PC-3 (cell line): ENCODE results near the gene ANK3. TPM values are rescaled to one million over a fixed set of nuclear protein-coding genes. Genes with fewer than 3 reads are reported as not detected.

Experiments used
- ATAC-seq: fragments of 200-7000 bp; cut with Tn5 transposase; 2 replicates; pipeline ENCODE4 v1.9.1; 2020; ENCODE audit warnings: mild to moderate bottlenecking, moderate library complexity
- BruUV-seq: library from RNA; stranded (reverse); fragments of 400-500 nt; replicated peaks from 2 replicates; lab custom pipeline; 2021; lab: Mats Ljungman, UMichigan
- CTCF ChIA-PET: fragments of 300-600 bp; sonication (Branson Sonifier 250); formaldehyde crosslinking; loops from one replicate; lab custom pipeline; 2022; ENCODE audit warnings: antibody characterized with exemption; lab: Charles Lee
- POLR2A ChIA-PET: fragments of 300-600 bp; sonication (Branson Sonifier 250); formaldehyde crosslinking; loops from one replicate; lab custom pipeline; 2022; ENCODE audit warnings: antibody characterized with exemption; ENCODE audit not compliant: unreplicated experiment; lab: Charles Lee
- DNase-seq: peaks from one replicate; pipeline ENCODE4 v3.0.0-alpha.2; 2015
- H2AFZ ChIP-seq: fragments of 300-600 bp; sonication (generic); 2 replicates; pipeline ENCODE4 v1.6.0; 2016; ENCODE audit warnings: antibody characterized with exemption, low read length
- H3F3A ChIP-seq: fragments of 300-600 bp; sonication (generic); one replicate; pipeline ENCODE4 v1.6.0; 2017; ENCODE audit warnings: antibody characterized with exemption, low read length, control low read depth, mild to moderate bottlenecking; ENCODE audit not compliant: unreplicated experiment
- H3K27ac ChIP-seq: fragments of 300-600 bp; sonication (generic); 2 replicates; pipeline ENCODE4 v1.5.1; 2016; ENCODE audit warnings: mild to moderate bottlenecking, low read length
- H3K27me3 ChIP-seq: fragments of 300-600 bp; sonication (generic); 2 replicates; pipeline ENCODE4 v1.6.1; 2016; ENCODE audit warnings: low read length, mixed read lengths
- H3K36me3 ChIP-seq: fragments of 300-600 bp; sonication (generic); 2 replicates; pipeline ENCODE4 v1.6.1; 2016; ENCODE audit warnings: low read depth, mixed run types, low read length, mixed read lengths
- H3K4me1 ChIP-seq: fragments of 300-600 bp; sonication (generic); 2 replicates; pipeline ENCODE4 v1.5.1; 2016; ENCODE audit warnings: low read length; ENCODE audit not compliant: insufficient read depth
- H3K4me2 ChIP-seq: fragments of 300-600 bp; sonication (generic); 2 replicates; pipeline ENCODE4 v1.6.0; 2016; ENCODE audit warnings: low read length
- H3K4me3 ChIP-seq: fragments of 300-600 bp; sonication (generic); 2 replicates; pipeline ENCODE4 v1.5.1; 2016; ENCODE audit warnings: mild to moderate bottlenecking, low read length, mixed read lengths
- H3K79me2 ChIP-seq: fragments of 300-600 bp; sonication (generic); 2 replicates; pipeline ENCODE4 v1.6.1; 2017; ENCODE audit warnings: low read length, mixed read lengths
- H3K9ac ChIP-seq: fragments of 300-600 bp; sonication (generic); 2 replicates; pipeline ENCODE4 v1.6.0; 2016; ENCODE audit warnings: mild to moderate bottlenecking, low read length
- H3K9me2 ChIP-seq: fragments of 300-600 bp; sonication (generic); replicated peaks from 2 replicates; pipeline ENCODE4 v1.6.1; 2016; ENCODE audit warnings: mixed run types, low read length, mixed read lengths
- H3K9me3 ChIP-seq: fragments of 300-600 bp; sonication (generic); 2 replicates; pipeline ENCODE4 v1.6.1; 2016; ENCODE audit warnings: low read length, mixed read lengths
- H4K20me1 ChIP-seq: fragments of 300-600 bp; sonication (generic); 2 replicates; pipeline ENCODE4 v1.6.1; 2016; ENCODE audit warnings: low read length, mixed read lengths
- EZH2 ChIP-seq: fragments of 300-600 bp; sonication (generic); IDR thresholded peaks from one replicate; pipeline ENCODE4 v1.6.1; 2017; ENCODE audit warnings: antibody characterized with exemption, mild to moderate bottlenecking, low read length; ENCODE audit not compliant: unreplicated experiment
- EZH2phosphoT487 ChIP-seq: fragments of 300-600 bp; sonication (generic); IDR thresholded peaks from 2 replicates; pipeline ENCODE4 v1.6.1; 2018; ENCODE audit warnings: mild to moderate bottlenecking, antibody characterized with exemption, low read length, borderline replicate concordance
- intact Hi-C: fragments of 100-400 bp; cut with micrococcal nuclease; formaldehyde crosslinking; loops from 2 replicates; pipeline ENCODE4 v1.9.0; 2023
- total RNA-seq: library from RNA; depleted of rRNA; stranded (reverse); fragments of >200 nt; gene quantifications from 2 replicates; pipeline ENCODE4 v1.2.3, GENCODE V29; 2014
- TF ChIP-seq, protein P1 (sequence below): fragments of 300-600 bp; sonication (generic); conservative IDR thresholded peaks from 2 replicates; pipeline ENCODE4 v1.5.1; 2017; ENCODE audit warnings: antibody characterized with exemption, low read depth, mild to moderate bottlenecking, low read length

Gene ANK3
- total RNA-seq, 1 experiment from 2014 or later = 29.5 TPM

GRCh38 chr10:60423920-60424319 lies 34.2 kb upstream of the ANK3 start:
- intact Hi-C loops = no loop called here
- Histone ChIP-seq H3K79me2 (0 out of 2 replicates have a peak, but pooled peaks cover 5% of the 10 kb centered on the region), H3K27me3 (no peaks in the 10 kb centered on the region), H3K9me2 (no peaks in the 10 kb centered on the region), H2AFZ (no peak overlapping the region), H3K4me3 (peak overlapping the region; percentile 20; the same call in 1 of the 2 replicates), H3K27ac (peak overlapping the region; percentile 93), H4K20me1 (no peaks in the 10 kb centered on the region), H3K4me1 (peaks cover 68% of the 10 kb centered on the region), H3K9ac (peak overlapping the region; percentile 34; the same call in 1 of the 2 replicates), H3K36me3 (no peaks in the 10 kb centered on the region), H3K4me2 (peak overlapping the region; percentile 53), H3F3A (peaks cover 14% of the 10 kb centered on the region), H3K9me3 (no peaks in the 10 kb centered on the region)
- TF ChIP-seq EZH2phosphoT487 (no peak), EZH2 (no peak)
- TF ChIP-seq, protein P1, sequence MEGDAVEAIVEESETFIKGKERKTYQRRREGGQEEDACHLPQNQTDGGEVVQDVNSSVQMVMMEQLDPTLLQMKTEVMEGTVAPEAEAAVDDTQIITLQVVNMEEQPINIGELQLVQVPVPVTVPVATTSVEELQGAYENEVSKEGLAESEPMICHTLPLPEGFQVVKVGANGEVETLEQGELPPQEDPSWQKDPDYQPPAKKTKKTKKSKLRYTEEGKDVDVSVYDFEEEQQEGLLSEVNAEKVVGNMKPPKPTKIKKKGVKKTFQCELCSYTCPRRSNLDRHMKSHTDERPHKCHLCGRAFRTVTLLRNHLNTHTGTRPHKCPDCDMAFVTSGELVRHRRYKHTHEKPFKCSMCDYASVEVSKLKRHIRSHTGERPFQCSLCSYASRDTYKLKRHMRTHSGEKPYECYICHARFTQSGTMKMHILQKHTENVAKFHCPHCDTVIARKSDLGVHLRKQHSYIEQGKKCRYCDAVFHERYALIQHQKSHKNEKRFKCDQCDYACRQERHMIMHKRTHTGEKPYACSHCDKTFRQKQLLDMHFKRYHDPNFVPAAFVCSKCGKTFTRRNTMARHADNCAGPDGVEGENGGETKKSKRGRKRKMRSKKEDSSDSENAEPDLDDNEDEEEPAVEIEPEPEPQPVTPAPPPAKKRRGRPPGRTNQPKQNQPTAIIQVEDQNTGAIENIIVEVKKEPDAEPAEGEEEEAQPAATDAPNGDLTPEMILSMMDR = no peak
- DNase-seq = peak; percentile 82
- peak; percentile 56 for ATAC-seq
- no TSS peak for BruUV-seq
- ChIA-PET CTCF (interaction anchor here (0.6 kb wide), 1 partner anchor 9 kb away, joined by 4 read pairs; no protein-coding TSS in a partner anchor), POLR2A (interaction anchor here (0.7 kb wide), 1 partner anchor 1044 kb away, joined by 4 read pairs; no protein-coding TSS in a partner anchor)

DNA sequence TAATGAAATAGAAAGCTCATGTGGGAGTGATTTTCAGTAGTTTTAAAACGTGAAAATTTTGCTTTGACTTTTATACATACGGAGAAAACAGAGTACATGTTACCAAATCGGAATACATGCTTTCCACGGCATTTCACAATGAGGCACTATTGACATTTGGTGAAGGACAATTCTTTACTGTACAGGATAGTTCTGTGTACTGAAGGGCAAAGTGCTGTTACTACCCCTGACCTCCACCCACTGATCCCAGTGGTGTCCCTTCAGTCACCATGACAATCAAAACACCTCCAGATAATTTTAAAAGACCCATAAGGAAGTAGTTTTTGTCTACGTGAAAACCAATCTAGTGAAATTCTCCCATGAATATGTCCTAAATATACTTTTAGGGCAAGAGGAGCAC lies 33.1 kb upstream of the ANK3 start:
- peak overlapping the region; percentile 53; the same call in 1 of the 2 replicates for H3K4me2 ChIP-seq
- no peaks in the 10 kb centered on the region for H3K9me3 ChIP-seq
- TF ChIP-seq, protein P1 = no peak
- TF ChIP-seq EZH2phosphoT487 = no peak
- TF ChIP-seq EZH2 = no peak
- ChIA-PET CTCF (no interaction called here), POLR2A (no interaction called here)
- no peak overlapping the region for H3K27ac ChIP-seq
- H3K9me2 ChIP-seq = no peaks in the 10 kb centered on the region
- no TSS peak for BruUV-seq
- intact Hi-C loops = no loop called here
- H3K4me3 ChIP-seq = no peak overlapping the region
- H3K27me3 ChIP-seq = no peaks in the 10 kb centered on the region
- H3F3A ChIP-seq = peaks cover 14% of the 10 kb centered on the region
- H4K20me1 ChIP-seq = no peaks in the 10 kb centered on the region
- H3K36me3 ChIP-seq = no peaks in the 10 kb centered on the region
- peaks cover 62% of the 10 kb centered on the region for H3K4me1 ChIP-seq
- no peak for ATAC-seq
- no peak overlapping the region for H2AFZ ChIP-seq
- no peak for DNase-seq
- 0 out of 2 replicates have a peak, but pooled peaks cover 5% of the 10 kb centered on the region for H3K79me2 ChIP-seq
- no peak overlapping the region for H3K9ac ChIP-seq
